Thoracic aorta (tissue), 2 donors: ENCODE measurements around the gene MYOF. TPM values are rescaled to one million over a fixed set of nuclear protein-coding genes. Genes with fewer than 3 reads are reported as not detected.
"Not testable (repeated sequence)": the region's sequence is repeated elsewhere in the genome, so short reads cannot be mapped to it uniquely, and the experiment has no call there.

Experiments
- ATAC-seq: fragments of 150-250 bp; one replicate; pipeline ENCODE4 v1.8.0; 2017; ENCODE audit warnings: low read depth; ENCODE audit not compliant: insufficient number of reproducible peaks, low FRiP score
- DNase-seq: peaks from one replicate; pipeline ENCODE4 v3.0.0-alpha.2; 2020; ENCODE audit warnings: low spot score
- H3K27ac ChIP-seq, 2 donors: fragments of 200-600 bp; sonication (generic); 1 replicate in 1 of 2; 2 replicates in 1 of 2; pipeline ENCODE4 v1.5.1; 2016; ENCODE audit warnings: mild to moderate bottlenecking in 2 of 2, moderate library complexity in 2 of 2
- H3K27me3 ChIP-seq: fragments of 200-600 bp; sonication (generic); replicated peaks from 2 replicates; pipeline ENCODE4 v1.6.0; 2016; ENCODE audit warnings: mild to moderate bottlenecking; ENCODE audit not compliant: insufficient read depth
- H3K36me3 ChIP-seq: fragments of 200-600 bp; sonication (generic); one replicate; pipeline ENCODE4 v1.5.1; 2016
- H3K4me1 ChIP-seq, 2 donors: fragments of 200-600 bp; sonication (generic); 1 replicate in 1 of 2; 2 replicates in 1 of 2; pipeline versions ENCODE4 v1.5.1 to v1.6.0; 2016; ENCODE audit warnings: low read depth in 2 of 2, mild to moderate bottlenecking in 1 of 2; ENCODE audit not compliant: control insufficient read depth in 1 of 2
- H3K4me3 ChIP-seq: fragments of 200-600 bp; sonication (generic); 2 replicates; pipeline ENCODE4 v1.5.1; 2016; ENCODE audit warnings: mild to moderate bottlenecking
- H3K9me3 ChIP-seq: fragments of 200-600 bp; sonication (generic); 2 replicates; pipeline ENCODE4 v1.5.1; 2016
- total RNA-seq, 2 donors: library from RNA; depleted of rRNA; stranded (reverse); fragments of >200 nt; gene quantifications; one replicate each; pipeline versions ENCODE4 v1.1.0 to v1.2.3, GENCODE V29; 2016
- TF ChIP-seq, protein P1 (sequence below): fragments of 200-600 bp; sonication (generic); IDR thresholded peaks from one replicate; pipeline ENCODE4 v1.5.1; 2019; ENCODE audit warnings: antibody characterized with exemption

The MYOF gene
- total RNA-seq, 2 donors from 2014 or later = 132 to 138 TPM

- DNase-seq = no peak
- H3K9me3 ChIP-seq = no peaks in the 10 kb centered on the region
- TF ChIP-seq, protein P1, sequence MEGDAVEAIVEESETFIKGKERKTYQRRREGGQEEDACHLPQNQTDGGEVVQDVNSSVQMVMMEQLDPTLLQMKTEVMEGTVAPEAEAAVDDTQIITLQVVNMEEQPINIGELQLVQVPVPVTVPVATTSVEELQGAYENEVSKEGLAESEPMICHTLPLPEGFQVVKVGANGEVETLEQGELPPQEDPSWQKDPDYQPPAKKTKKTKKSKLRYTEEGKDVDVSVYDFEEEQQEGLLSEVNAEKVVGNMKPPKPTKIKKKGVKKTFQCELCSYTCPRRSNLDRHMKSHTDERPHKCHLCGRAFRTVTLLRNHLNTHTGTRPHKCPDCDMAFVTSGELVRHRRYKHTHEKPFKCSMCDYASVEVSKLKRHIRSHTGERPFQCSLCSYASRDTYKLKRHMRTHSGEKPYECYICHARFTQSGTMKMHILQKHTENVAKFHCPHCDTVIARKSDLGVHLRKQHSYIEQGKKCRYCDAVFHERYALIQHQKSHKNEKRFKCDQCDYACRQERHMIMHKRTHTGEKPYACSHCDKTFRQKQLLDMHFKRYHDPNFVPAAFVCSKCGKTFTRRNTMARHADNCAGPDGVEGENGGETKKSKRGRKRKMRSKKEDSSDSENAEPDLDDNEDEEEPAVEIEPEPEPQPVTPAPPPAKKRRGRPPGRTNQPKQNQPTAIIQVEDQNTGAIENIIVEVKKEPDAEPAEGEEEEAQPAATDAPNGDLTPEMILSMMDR = no peak
- H3K4me3 ChIP-seq = no peak overlapping the region
- no peaks in the 10 kb centered on the region for H3K4me1 ChIP-seq
- no peak for ATAC-seq
- no peaks in the 10 kb centered on the region for H3K27me3 ChIP-seq
- H3K27ac ChIP-seq = no peak overlapping the region
- peaks cover 71% of the 10 kb centered on the region for H3K36me3 ChIP-seq
Measured at GRCh38 chr10:93315246-93315645, 166.9 kb downstream of the MYOF start.

DNA sequence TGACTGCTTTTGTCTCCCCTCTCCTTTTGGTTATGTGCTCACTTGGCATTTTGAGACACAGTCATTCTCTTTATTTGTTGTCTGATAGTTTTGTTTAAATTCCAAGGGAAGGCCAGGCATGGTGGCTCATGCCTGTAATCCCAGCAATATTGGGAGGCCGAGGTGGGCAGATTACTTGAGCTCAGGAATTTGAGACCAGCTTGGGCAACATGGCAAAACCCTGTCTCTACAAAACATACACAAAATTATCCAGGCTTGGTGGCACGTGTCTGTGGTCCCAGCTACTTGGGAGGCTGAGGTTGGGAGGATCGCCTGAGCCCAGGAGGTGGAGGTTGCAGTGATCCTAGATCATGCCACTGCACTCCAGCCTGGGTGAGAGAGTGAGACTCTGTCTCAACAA, 167.5 kb downstream of the MYOF start:
- not testable (repeated sequence) for H3K27me3 ChIP-seq, H3K27ac ChIP-seq, ATAC-seq, H3K4me1 ChIP-seq, H3K4me3 ChIP-seq, DNase-seq, H3K9me3 ChIP-seq
- peaks cover 73% of the 10 kb centered on the region for H3K36me3 ChIP-seq

DNA sequence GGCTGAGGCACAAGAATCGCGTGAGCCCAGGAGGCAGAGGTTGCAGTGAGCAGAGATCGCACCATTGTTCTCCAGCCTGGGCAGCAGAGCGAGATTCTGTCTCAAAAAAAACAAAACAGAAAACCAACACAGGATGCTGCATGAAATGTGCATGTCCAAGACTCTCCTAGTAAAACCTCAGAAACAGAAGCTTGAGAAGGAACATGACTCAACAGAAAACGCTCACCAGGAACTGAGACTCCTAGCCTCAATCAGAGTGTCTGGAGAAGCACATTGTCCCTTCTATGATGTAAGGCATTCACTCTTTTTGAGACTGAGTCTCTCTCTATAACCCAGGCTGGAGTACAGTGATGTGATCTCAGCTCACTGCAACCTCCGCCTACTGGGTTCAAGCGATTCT, 168.3 kb downstream of the MYOF start:
- DNase-seq (no peak), ATAC-seq (no peak)
- no peaks in the 10 kb centered on the region for H3K27me3 ChIP-seq
- TF ChIP-seq, protein P1 = no peak
- no peaks in the 10 kb centered on the region for H3K9me3 ChIP-seq
- no peaks in the 10 kb centered on the region for H3K4me1 ChIP-seq
- peaks cover 72% of the 10 kb centered on the region for H3K36me3 ChIP-seq
- H3K27ac ChIP-seq = no peak overlapping the region
- H3K4me3 ChIP-seq = no peak overlapping the region

- Histone ChIP-seq H3K27me3 (no peaks in the 10 kb centered on the region), H3K27ac (no peak overlapping the region), H3K4me3 (no peak overlapping the region), H3K4me1 (no peaks in the 10 kb centered on the region), H3K9me3 (no peaks in the 10 kb centered on the region), H3K36me3 (peaks cover 47% of the 10 kb centered on the region)
- TF ChIP-seq, protein P1 = no peak
- DNase-seq (no peak), ATAC-seq (no peak)
Measured at GRCh38 chr10:93309062-93309461, 173.1 kb downstream of the MYOF start.

GRCh38 chr10:93305122-93305521, 177.0 kb downstream of the MYOF start:
- ATAC-seq (no peak), DNase-seq (no peak)
- Histone ChIP-seq H3K4me3 (no peak overlapping the region), H3K27ac (no peak overlapping the region), H3K27me3 (no peaks in the 10 kb centered on the region), H3K36me3 (peaks cover 30% of the 10 kb centered on the region), H3K9me3 (no peaks in the 10 kb centered on the region), H3K4me1 (no peaks in the 10 kb centered on the region)
- TF ChIP-seq, protein P1 = no peak

GRCh38 chr10:93300981-93301380, 181.2 kb downstream of the MYOF start:
- Histone ChIP-seq H3K36me3 (peaks cover 5% of the 10 kb centered on the region), H3K9me3 (no peaks in the 10 kb centered on the region), H3K27ac (no peak overlapping the region), H3K27me3 (no peaks in the 10 kb centered on the region), H3K4me1 (no peaks in the 10 kb centered on the region), H3K4me3 (no peak overlapping the region)
- DNase-seq (no peak), ATAC-seq (no peak)
- TF ChIP-seq, protein P1 = no peak
